HepG2 (cell line): Measurements from ENCODE around the gene IRS2. TPM values are rescaled to one million over a fixed set of nuclear protein-coding genes. Genes with fewer than 3 reads are reported as not detected.

Experiments used
- ATAC-seq: fragments of 200-7000 bp; cut with Tn5 transposase; 3 replicates; pipeline ENCODE4 v1.9.1; 2020; ENCODE audit warnings: mild to moderate bottlenecking, moderate library complexity
- BruUV-seq: library from RNA; stranded (reverse); fragments of 400-500 nt; replicated peaks from 2 replicates; lab custom pipeline; 2021; lab: Mats Ljungman, UMichigan
- CTCF ChIA-PET: fragments of 300-600 bp; formaldehyde crosslinking; extraction: SDS; loops from one replicate; lab custom pipeline; 2021; ENCODE audit warnings: low total read pairs, inconsistent platforms, low intra/inter-chr PET ratio; lab: Yijun Ruan, JAX
- POLR2A ChIA-PET: fragments of 350-600 bp; sonication (Branson Sonifier 250); formaldehyde crosslinking; loops from one replicate; lab custom pipeline; 2020; ENCODE audit warnings: antibody characterized with exemption, inconsistent platforms; lab: Yijun Ruan, JAX
- DNase-seq: peaks from one replicate; pipeline ENCODE4 v3.0.0-alpha.2; 2015; ENCODE audit warnings: low spot score
- FAIRE-seq: peaks from 3 replicates; lab custom pipeline; 2011; peaks lifted over from hg19 to GRCh38; lab: Jason Lieb, UNC
- H2AFZ ChIP-seq: one replicate; pipeline ENCODE4 v1.6.1; 2011; ENCODE audit warnings: low read length, inconsistent platforms
- H3K27ac ChIP-seq: fragments of 300-600 bp; 3 replicates; pipeline ENCODE4 v1.8.0; 2011; ENCODE audit warnings: mixed run types, mild to moderate bottlenecking, mixed read lengths, low read length, inconsistent platforms; ENCODE audit not compliant: insufficient read depth; ENCODE audit errors: extremely low read length
- H3K27me3 ChIP-seq, 2 experiments: fragments of 200-600 bp in 1 of 2; 2 replicates in 1 of 2; 3 replicates in 1 of 2; pipeline versions ENCODE4 v1.6.0 to v1.8.0; 2011; ENCODE audit warnings: low read length in 2 of 2, mild to moderate bottlenecking in 2 of 2, moderate library complexity in 2 of 2, inconsistent platforms in 1 of 2; ENCODE audit not compliant: insufficient read depth in 2 of 2, control insufficient read depth in 1 of 2
- H3K36me3 ChIP-seq, 2 experiments: fragments of 200-600 bp in 1 of 2; replicated peaks in 1 of 2; 2 replicates in 1 of 2; 3 replicates in 1 of 2; pipeline versions ENCODE4 v1.5.1 to v1.8.0; 2011; ENCODE audit warnings: low read length in 2 of 2, inconsistent platforms in 1 of 2; ENCODE audit not compliant: insufficient read depth in 2 of 2, control insufficient read depth in 1 of 2
- H3K4me1 ChIP-seq: 2 replicates; pipeline ENCODE4 v1.5.1; 2012; ENCODE audit warnings: low read length, inconsistent platforms; ENCODE audit not compliant: insufficient read depth
- H3K4me2 ChIP-seq: 2 replicates; pipeline ENCODE4 v1.6.0; 2011; ENCODE audit warnings: low read depth, low read length, inconsistent platforms
- H3K4me3 ChIP-seq, 3 experiments: fragments of 200-600 bp in 1 of 3; sonication (generic), shearing (Covaris generic) in 1 of 3; replicated peaks in 1 of 3; 2 replicates each; pipeline ENCODE4 v1.5.1; 2011 to 2016; ENCODE audit warnings: low read length in 3 of 3, inconsistent platforms in 2 of 3, low read depth in 2 of 3, mild to moderate bottlenecking in 2 of 3, control low read depth in 1 of 3, mixed read lengths in 1 of 3; ENCODE audit not compliant: insufficient read depth in 1 of 3
- H3K79me2 ChIP-seq: one replicate; pipeline ENCODE4 v1.6.1; 2011; ENCODE audit warnings: low read length, inconsistent platforms; ENCODE audit not compliant: insufficient read depth
- H3K9ac ChIP-seq: 2 replicates; pipeline ENCODE4 v1.6.0; 2011; ENCODE audit warnings: mild to moderate bottlenecking, low read depth, low read length, inconsistent platforms; ENCODE audit not compliant: insufficient read depth
- H3K9me3 ChIP-seq: 2 replicates; pipeline ENCODE4 v1.5.1; 2012; ENCODE audit warnings: mild to moderate bottlenecking, low read length
- H4K20me1 ChIP-seq: 2 replicates; pipeline ENCODE4 v1.6.0; 2011; ENCODE audit warnings: inconsistent platforms, mild to moderate bottlenecking, low read length, moderate library complexity; ENCODE audit not compliant: insufficient read depth
- CEBPB ChIP-seq: IDR thresholded peaks from 2 replicates; pipeline ENCODE4 v1.6.1; 2011; ENCODE audit warnings: low read depth, low read length, improper control_type of control experiment, borderline replicate concordance
- HES4 ChIP-seq: sonication (generic); formaldehyde crosslinking; IDR thresholded peaks from 2 replicates; pipeline ENCODE4 v1.9.0; 2021; ENCODE audit warnings: mild to moderate bottlenecking, missing genetic modification reagents, borderline replicate concordance
- JUND ChIP-seq: sonication (generic); formaldehyde crosslinking; IDR thresholded peaks from 2 replicates; pipeline ENCODE4 v1.8.0; 2022; ENCODE audit warnings: mild to moderate bottlenecking, missing genetic modification reagents
- KLF12 ChIP-seq: sonication (generic); formaldehyde crosslinking; IDR thresholded peaks from 2 replicates; pipeline ENCODE4 v1.4.0; 2020; ENCODE audit warnings: missing genetic modification reagents, borderline replicate concordance
- MAF1 ChIP-seq: sonication (generic); formaldehyde crosslinking; IDR thresholded peaks from 2 replicates; pipeline ENCODE4 v1.5.0; 2020; ENCODE audit warnings: missing genetic modification reagents, borderline replicate concordance
- PRDM10 ChIP-seq: sonication (generic); formaldehyde crosslinking; IDR thresholded peaks from 2 replicates; pipeline ENCODE4 v1.4.0; 2020; ENCODE audit warnings: low read depth, missing genetic modification reagents
- SETDB1 ChIP-seq: sonication (generic); formaldehyde crosslinking; IDR thresholded peaks from 2 replicates; pipeline ENCODE4 v1.5.1; 2020; ENCODE audit warnings: missing genetic modification reagents, mild to moderate bottlenecking, borderline replicate concordance
- UBTF ChIP-seq: sonication (generic); formaldehyde crosslinking; IDR thresholded peaks from 2 replicates; pipeline ENCODE4 v1.4.0; 2020; ENCODE audit warnings: mild to moderate bottlenecking, missing genetic modification reagents
- ZBTB34 ChIP-seq: sonication (generic); formaldehyde crosslinking; IDR thresholded peaks from 2 replicates; pipeline ENCODE4 v1.8.0; 2022; ENCODE audit warnings: mild to moderate bottlenecking, missing genetic modification reagents
- ZFP36L1 ChIP-seq: sonication (generic); formaldehyde crosslinking; IDR thresholded peaks from 2 replicates; pipeline ENCODE4 v1.8.0; 2022; ENCODE audit warnings: mild to moderate bottlenecking, missing genetic modification reagents, moderate library complexity
- ZNF260 ChIP-seq: sonication (generic); formaldehyde crosslinking; IDR thresholded peaks from 2 replicates; pipeline ENCODE4 v1.4.0; 2020; ENCODE audit warnings: missing genetic modification reagents, low read depth, mild to moderate bottlenecking, borderline replicate concordance
- ZNF709 ChIP-seq: sonication (generic); formaldehyde crosslinking; IDR thresholded peaks from 2 replicates; pipeline ENCODE4 v1.5.0; 2020; ENCODE audit warnings: mild to moderate bottlenecking, missing genetic modification reagents
- ZNF75D ChIP-seq: sonication (generic); formaldehyde crosslinking; IDR thresholded peaks from 2 replicates; pipeline ENCODE4 v1.8.1; 2023; ENCODE audit warnings: missing genetic modification reagents, mild to moderate bottlenecking, borderline replicate concordance
- ZNF792 ChIP-seq: IDR thresholded peaks from 2 replicates; pipeline ENCODE4 v1.6.1; 2016
- ZSCAN5A ChIP-seq: sonication (generic); formaldehyde crosslinking; IDR thresholded peaks from 2 replicates; pipeline ENCODE4 v1.8.0; 2022; ENCODE audit warnings: mild to moderate bottlenecking, missing genetic modification reagents, borderline replicate concordance
- WGBS: methylation state at CpG from one replicate; pipeline ENCODE4 v1.1.6; 2017; ENCODE audit warnings: low lambda C conversion rate; 5-methylcytosine and 5-hydroxymethylcytosine counted together
- in situ Hi-C: cut with HindIII; loops from 2 replicates; pipeline ENCODE4 v1.10.0; 2017; ENCODE audit warnings: low pct_unique_long_range_greater_than_20kb; ENCODE audit not compliant: extremely low pct_ligation_motif_present
- intact Hi-C: fragments of 100-400 bp; cut with micrococcal nuclease; formaldehyde crosslinking; loops from one replicate; pipeline ENCODE4 v1.10.0; 2022; ENCODE audit not compliant: unreplicated experiment
- polyA plus RNA-seq, 8 experiments: library from polyadenylated mRNA; depleted of rRNA in 3 of 8; stranded (reverse) in 7 of 8; unstranded in 1 of 8; fragments of >200 nt; fragmentation: Illumina TruSeq in 4 of 8; extraction: Trizol in 4 of 8; gene quantifications; 2 replicates each; pipeline versions ENCODE4 v1.2.1 to v1.2.3, GENCODE V29; 2011 to 2016; ENCODE audit warnings: low read depth in 4 of 8, missing spikeins in 1 of 8, mixed read lengths in 1 of 8; ENCODE audit not compliant: insufficient read depth in 1 of 8
- total RNA-seq, 5 experiments: library from RNA; depleted of rRNA; stranded (reverse); fragments of >200 nt; fragmentation: Illumina TruSeq; extraction: Trizol; gene quantifications; 2 replicates each; pipeline ENCODE4 v1.2.3, GENCODE V29; 2016; ENCODE audit warnings: low read depth in 1 of 5

The IRS2 gene
- total and polyA plus RNA-seq, 2 of the 13 experiments (the other 11 are each of a cell fraction or from before 2014, with no cell fraction given), result 0.02 to 0.04 TPM

- TF ChIP-seq PRDM10 (CRISPR knock-in tag) (no peak), CEBPB (peak; percentile 26; the same call in 1 of the 2 replicates), HES4 (no peak)
These were observed 70.5 kb downstream of the IRS2 start (continued) for GRCh38 chr13:109715902-109716301.

- DNase-seq (no peak), ATAC-seq (no peak), FAIRE-seq (no peak)
- H3K9me3 ChIP-seq, result no peaks in the 10 kb centered on the region
- no TSS peak for BruUV-seq
- H3K4me2 ChIP-seq, result no peak overlapping the region
- CTCF ChIA-PET, result no interaction called here
- no peaks in the 10 kb centered on the region for H3K4me1 ChIP-seq
- in situ Hi-C loops (no loop called here), intact Hi-C loops (no loop called here)
- no peaks in the 10 kb centered on the region for H3K36me3 ChIP-seq
- H4K20me1 ChIP-seq, result no peaks in the 10 kb centered on the region
- POLR2A ChIA-PET, result no interaction called here
- no peak overlapping the region for H3K9ac ChIP-seq
- H3K79me2 ChIP-seq, result no peaks in the 10 kb centered on the region
- no peak overlapping the region for H3K4me3 ChIP-seq
- H3K27ac ChIP-seq, result no peak overlapping the region
- 78% methylated on average over 4 of the region's 4 CpGs for WGBS
- no peaks in the 10 kb centered on the region for H3K27me3 ChIP-seq
- no peak overlapping the region for H2AFZ ChIP-seq
- TF ChIP-seq KLF12 (CRISPR knock-in tag) (no peak), UBTF (CRISPR knock-in tag) (no peak), ZBTB34 (CRISPR knock-in tag) (no peak), ZSCAN5A (no peak), ZNF709 (no peak), ZFP36L1 (CRISPR knock-in tag) (no peak), ZNF792 (CRISPR knock-in tag) (no peak), JUND (CRISPR knock-in tag) (no peak), ZNF75D (CRISPR knock-in tag) (no peak), SETDB1 (no peak), MAF1 (CRISPR knock-in tag) (no peak), ZNF260 (no peak)
These were observed 72.7 kb downstream of the IRS2 start for GRCh38 chr13:109713681-109714080.
